OCI-LY1 (cell line): ENCODE data around the gene ITPK1.

Experiments
- H2AFZ ChIP-seq: fragments of 200-600 bp; sonication (generic), shearing (Covaris generic); 2 replicates; pipeline ENCODE4 v1.6.0; 2014; ENCODE audit warnings: antibody characterized with exemption, mild to moderate bottlenecking, low read length
- H3F3A ChIP-seq: fragments of 200-600 bp; sonication (generic), shearing (Covaris generic); 2 replicates; pipeline ENCODE4 v1.6.0; 2014; ENCODE audit warnings: mild to moderate bottlenecking, antibody characterized with exemption, low read length, moderate library complexity; ENCODE audit not compliant: insufficient read depth
- H3K27ac ChIP-seq: fragments of 200-600 bp; sonication (generic); 2 replicates; pipeline ENCODE4 v1.5.1; 2014; ENCODE audit warnings: low read length, mixed run types, mild to moderate bottlenecking, low read depth; ENCODE audit not compliant: poor library complexity, severe bottlenecking
- H3K27me3 ChIP-seq: fragments of 200-600 bp; sonication (generic); 2 replicates; pipeline ENCODE4 v1.6.0; 2014; ENCODE audit warnings: antibody characterized with exemption, mild to moderate bottlenecking, low read length, moderate library complexity; ENCODE audit not compliant: insufficient read depth
- H3K36me3 ChIP-seq: fragments of 200-600 bp; sonication (generic); 2 replicates; pipeline ENCODE4 v1.6.1; 2014; ENCODE audit warnings: mild to moderate bottlenecking, antibody characterized with exemption, low read length, moderate library complexity, mixed read lengths; ENCODE audit not compliant: insufficient read depth
- H3K4me1 ChIP-seq: fragments of 200-600 bp; sonication (generic); 2 replicates; pipeline ENCODE4 v1.5.1; 2014; ENCODE audit warnings: mild to moderate bottlenecking, low read length, moderate library complexity; ENCODE audit not compliant: insufficient read depth, severe bottlenecking
- H3K4me2 ChIP-seq: fragments of 200-600 bp; sonication (generic), shearing (Covaris generic); 2 replicates; pipeline ENCODE4 v1.6.1; 2014; ENCODE audit warnings: low read length
- H3K4me3 ChIP-seq: fragments of 200-600 bp; sonication (generic); 2 replicates; pipeline ENCODE4 v1.5.1; 2014; ENCODE audit warnings: low read length, low read depth, mild to moderate bottlenecking, mixed read lengths; ENCODE audit not compliant: poor library complexity, severe bottlenecking
- H3K79me2 ChIP-seq: fragments of 200-600 bp; shearing (Covaris generic); 2 replicates; pipeline ENCODE4 v1.6.1; 2016; ENCODE audit warnings: mixed run types, low read length, mixed read lengths; ENCODE audit not compliant: insufficient read depth
- H3K9ac ChIP-seq: fragments of 200-600 bp; sonication (generic), shearing (Covaris generic); 2 replicates; pipeline ENCODE4 v1.6.1; 2014; ENCODE audit warnings: mild to moderate bottlenecking, low read length, mixed read lengths
- H3K9me2 ChIP-seq: fragments of 200-600 bp; sonication (generic), shearing (Covaris generic); 2 replicates; pipeline ENCODE4 v1.6.1; 2014; ENCODE audit warnings: low read depth, mild to moderate bottlenecking, low read length, mixed read lengths
- H3K9me3 ChIP-seq: fragments of 200-600 bp; shearing (Covaris generic); 2 replicates; pipeline ENCODE4 v1.6.1; 2014; ENCODE audit warnings: low read length, mixed read lengths
- H4K20me1 ChIP-seq: fragments of 200-600 bp; sonication (generic), shearing (Covaris generic); 2 replicates; pipeline ENCODE4 v1.6.0; 2016; ENCODE audit warnings: mild to moderate bottlenecking, low read length; ENCODE audit not compliant: insufficient read depth
- CTCF ChIP-seq: fragments of 200-600 bp; sonication (generic), shearing (Covaris generic); IDR thresholded peaks from 2 replicates; pipeline ENCODE4 v1.5.1; 2017; ENCODE audit warnings: mild to moderate bottlenecking, antibody characterized with exemption, low read length, moderate library complexity, mixed read lengths
- EZH2 ChIP-seq: fragments of 200-600 bp; sonication (generic), shearing (Covaris generic); IDR thresholded peaks from 2 replicates; pipeline ENCODE4 v1.8.0; 2017; ENCODE audit warnings: borderline replicate concordance, mixed run types, mild to moderate bottlenecking, antibody characterized with exemption, low read length, moderate library complexity, mixed read lengths

ITPK1 gene

GRCh38 chr14:93114713-93115068 lies 1.0 kb downstream of the ITPK1 start:
- Histone ChIP-seq H3K4me1 (peaks cover 29% of the 10 kb centered on the region), H3K9ac (peak overlapping the region; percentile 85), H3K9me2 (no peaks in the 10 kb centered on the region), H3K79me2 (no peaks in the 10 kb centered on the region), H3K4me2 (peak overlapping the region; percentile 99), H3K27ac (no peak overlapping the region), H2AFZ (peak overlapping the region; percentile 89), H3K9me3 (no peaks in the 10 kb centered on the region), H3K4me3 (peak overlapping the region; percentile 93), H3K27me3 (no peaks in the 10 kb centered on the region), H4K20me1 (no peaks in the 10 kb centered on the region), H3F3A (no peaks in the 10 kb centered on the region), H3K36me3 (no peaks in the 10 kb centered on the region)
- TF ChIP-seq CTCF (no peak), EZH2 (no peak)

- Histone ChIP-seq H3K9ac (peak overlapping the region; percentile 85), H3K4me1 (peaks cover 29% of the 10 kb centered on the region), H3K27ac (no peak overlapping the region), H4K20me1 (no peaks in the 10 kb centered on the region), H3K4me3 (peak overlapping the region; percentile 93), H3K4me2 (peak overlapping the region; percentile 99), H3K27me3 (no peaks in the 10 kb centered on the region), H3K9me2 (no peaks in the 10 kb centered on the region), H3K79me2 (no peaks in the 10 kb centered on the region), H3K9me3 (no peaks in the 10 kb centered on the region), H3F3A (no peaks in the 10 kb centered on the region), H3K36me3 (no peaks in the 10 kb centered on the region), H2AFZ (no peak overlapping the region)
- TF ChIP-seq CTCF: no peak
- no peak for TF ChIP-seq EZH2
Measured at GRCh38 chr14:93114068-93114710, 1.5 kb downstream of the ITPK1 start.

- TF ChIP-seq EZH2: no peak
- no peak for TF ChIP-seq CTCF
- no peaks in the 10 kb centered on the region for H3K27me3 ChIP-seq
- no peaks in the 10 kb centered on the region for H3F3A ChIP-seq
- no peak overlapping the region for H2AFZ ChIP-seq
- no peak overlapping the region for H3K27ac ChIP-seq
- no peaks in the 10 kb centered on the region for H3K36me3 ChIP-seq
- no peaks in the 10 kb centered on the region for H3K9me2 ChIP-seq
- no peak overlapping the region; the same call in 1 of the 2 replicates for H3K9ac ChIP-seq
- no peaks in the 10 kb centered on the region for H3K9me3 ChIP-seq
- H4K20me1 ChIP-seq: no peaks in the 10 kb centered on the region
- no peaks in the 10 kb centered on the region for H3K79me2 ChIP-seq
- H3K4me2 ChIP-seq: peak overlapping the region; percentile 99
- peak overlapping the region; percentile 93 for H3K4me3 ChIP-seq
- peaks cover 29% of the 10 kb centered on the region for H3K4me1 ChIP-seq
Measured at GRCh38 chr14:93113678-93114067, 2.1 kb downstream of the ITPK1 start.
